H1 (cell line): ENCODE measurements around the gene FES. TPM values are rescaled to one million over a fixed set of nuclear protein-coding genes. Genes with fewer than 3 reads are reported as not detected.

Source experiments
- CTCF ChIA-PET: fragments of 300-600 bp; sonication (Branson Sonifier 250); formaldehyde crosslinking; loops from one replicate; lab custom pipeline; 2021; ENCODE audit not compliant: partially characterized antibody; lab: Charles Lee
- POLR2A ChIA-PET: fragments of 300-600 bp; sonication (Branson Sonifier 250); formaldehyde crosslinking; loops from one replicate; lab custom pipeline; 2021; ENCODE audit warnings: inconsistent platforms; ENCODE audit not compliant: partially characterized antibody; lab: Charles Lee
- DNase-seq, 2 experiments: peaks; one replicate each; pipeline versions ENCODE4 v3.0.0 to v3.0.0-alpha.2; 2010 to 2022; ENCODE audit warnings: low spot score in 2 of 2, low read depth in 1 of 2, mixed read lengths in 1 of 2
- FAIRE-seq: peaks from 2 replicates; lab custom pipeline; 2011; peaks lifted over from hg19 to GRCh38; lab: Jason Lieb, UNC
- H2AFZ ChIP-seq: 2 replicates; pipeline ENCODE4 v1.8.1; 2012; ENCODE audit warnings: low read length, inconsistent platforms
- H2AK5ac ChIP-seq: 2 replicates; pipeline ENCODE4 v1.6.1; 2013; ENCODE audit warnings: low read depth, low read length
- H2BK120ac ChIP-seq: replicated peaks from 2 replicates; pipeline ENCODE3; 2013; ENCODE audit warnings: low read depth, low read length, inconsistent platforms
- H2BK12ac ChIP-seq: 2 replicates; pipeline ENCODE4 v1.6.1; 2013; ENCODE audit warnings: low read depth, low read length
- H2BK15ac ChIP-seq: 2 replicates; pipeline ENCODE4 v1.6.1; 2013; ENCODE audit warnings: low read length
- H2BK20ac ChIP-seq: 2 replicates; pipeline ENCODE4 v1.6.1; 2013; ENCODE audit warnings: low read length
- H2BK5ac ChIP-seq: 2 replicates; pipeline ENCODE4 v1.6.1; 2013; ENCODE audit warnings: low read depth, low read length
- H3K14ac ChIP-seq: 2 replicates; pipeline ENCODE4 v1.6.1; 2013; ENCODE audit warnings: inconsistent platforms; ENCODE audit not compliant: insufficient read length
- H3K18ac ChIP-seq: 2 replicates; pipeline ENCODE4 v1.6.1; 2013; ENCODE audit warnings: low read length; ENCODE audit errors: extremely low read depth
- H3K23ac ChIP-seq: 2 replicates; pipeline ENCODE4 v1.6.1; 2013; ENCODE audit warnings: inconsistent platforms; ENCODE audit not compliant: insufficient read length
- H3K23me2 ChIP-seq: 2 replicates; pipeline ENCODE4 v1.6.1; 2013; ENCODE audit warnings: low read depth, low read length
- H3K27ac ChIP-seq: 2 replicates; pipeline ENCODE4 v1.6.1; 2011; ENCODE audit warnings: low read depth, low read length, inconsistent platforms
- H3K27me3 ChIP-seq, 4 experiments: replicated peaks in 1 of 4; 1 replicate in 1 of 4; 2 replicates in 3 of 4; pipeline versions ENCODE4 v1.6.1 to v1.8.1; 2011 to 2013; ENCODE audit warnings: low read length in 3 of 4, mild to moderate bottlenecking in 3 of 4, inconsistent platforms in 2 of 4, mixed read lengths in 2 of 4, moderate library complexity in 1 of 4; ENCODE audit not compliant: control insufficient read depth in 3 of 4, insufficient read depth in 3 of 4; ENCODE audit errors: extremely low read depth in 1 of 4
- H3K36me3 ChIP-seq, 4 experiments: 2 replicates each; pipeline versions ENCODE4 v1.6.1 to v1.8.1; 2011 to 2013; ENCODE audit warnings: mild to moderate bottlenecking in 4 of 4, low read length in 3 of 4, moderate library complexity in 2 of 4, control low read depth in 1 of 4, inconsistent platforms in 1 of 4; ENCODE audit not compliant: insufficient read depth in 4 of 4, control insufficient read depth in 2 of 4
- H3K4ac ChIP-seq: replicated peaks from 2 replicates; pipeline ENCODE3; 2013; ENCODE audit warnings: low read length, low read depth, mixed read lengths, inconsistent platforms; ENCODE audit not compliant: insufficient read length
- H3K4me1 ChIP-seq, 4 experiments: replicated peaks in 1 of 4; 1 replicate in 1 of 4; 2 replicates in 3 of 4; pipeline versions ENCODE4 v1.6.1 to v1.8.1; 2011 to 2013; ENCODE audit warnings: low read length in 3 of 4, inconsistent platforms in 2 of 4, mixed read lengths in 1 of 4; ENCODE audit not compliant: insufficient read depth in 4 of 4, control insufficient read depth in 3 of 4
- H3K4me2 ChIP-seq, 2 experiments: 2 replicates each; pipeline versions ENCODE4 v1.6.1 to v1.8.1; 2011 to 2013; ENCODE audit warnings: low read depth in 2 of 2, low read length in 2 of 2, control low read depth in 1 of 2, inconsistent platforms in 1 of 2, mild to moderate bottlenecking in 1 of 2; ENCODE audit not compliant: insufficient read depth in 1 of 2
- H3K4me3 ChIP-seq, 4 experiments: fragments of 200-600, 300-600 bp in 1 of 4; sonication (generic), shearing (Covaris generic), sonication (Bioruptor Twin) in 1 of 4; 2 replicates each; pipeline versions ENCODE4 v1.5.1 to v1.8.1; 2011 to 2016; ENCODE audit warnings: low read length in 4 of 4, low read depth in 3 of 4, control low read depth in 2 of 4, inconsistent platforms in 2 of 4, mild to moderate bottlenecking in 2 of 4, mixed read lengths in 1 of 4, moderate library complexity in 1 of 4; ENCODE audit not compliant: insufficient read depth in 2 of 4; ENCODE audit errors: extremely low read depth in 1 of 4
- H3K56ac ChIP-seq: replicated peaks from 2 replicates; pipeline ENCODE3; 2013; ENCODE audit warnings: low read depth, mild to moderate bottlenecking, mixed read lengths, low read length, inconsistent platforms; ENCODE audit not compliant: insufficient read length
- H3K79me1 ChIP-seq: 2 replicates; pipeline ENCODE4 v1.6.1; 2013; ENCODE audit warnings: low read depth, low read length, control low read depth
- H3K79me2 ChIP-seq, 2 experiments: 2 replicates each; pipeline versions ENCODE4 v1.6.1 to v1.8.1; 2012 to 2013; ENCODE audit warnings: low read length in 2 of 2, mild to moderate bottlenecking in 2 of 2, inconsistent platforms in 1 of 2; ENCODE audit not compliant: insufficient read depth in 2 of 2, control insufficient read depth in 1 of 2
- H3K9ac ChIP-seq, 4 experiments: replicated peaks in 1 of 4; 1 replicate in 1 of 4; 2 replicates in 3 of 4; pipeline versions ENCODE4 v1.6.1 to v1.8.1; 2011 to 2013; ENCODE audit warnings: low read depth in 3 of 4, low read length in 3 of 4, control low read depth in 2 of 4, mild to moderate bottlenecking in 2 of 4, moderate library complexity in 2 of 4, inconsistent platforms in 1 of 4; ENCODE audit errors: extremely low read depth in 1 of 4
- H3K9me3 ChIP-seq, 2 experiments: 2 replicates each; pipeline versions ENCODE4 v1.6.1 to v1.8.1; 2012 to 2013; ENCODE audit warnings: mild to moderate bottlenecking in 2 of 2, moderate library complexity in 2 of 2, control low read depth in 1 of 2, inconsistent platforms in 1 of 2, low read depth in 1 of 2, low read length in 1 of 2, mixed read lengths in 1 of 2; ENCODE audit not compliant: insufficient read depth in 2 of 2
- H4K20me1 ChIP-seq, 2 experiments: replicated peaks in 1 of 2; 2 replicates each; pipeline versions ENCODE3 to v1.8.1; 2011 to 2013; ENCODE audit warnings: inconsistent platforms in 2 of 2, low read length in 2 of 2, mild to moderate bottlenecking in 1 of 2; ENCODE audit not compliant: insufficient read depth in 2 of 2, control insufficient read depth in 1 of 2
- H4K5ac ChIP-seq: 2 replicates; pipeline ENCODE4 v1.6.1; 2013; ENCODE audit warnings: low read length, low read depth, mixed read lengths, inconsistent platforms; ENCODE audit not compliant: insufficient read length
- H4K8ac ChIP-seq: 2 replicates; pipeline ENCODE4 v1.8.0; 2013; ENCODE audit warnings: mild to moderate bottlenecking, moderate library complexity, low read length, inconsistent platforms; ENCODE audit not compliant: insufficient read depth; ENCODE audit errors: extremely low read depth
- H4K91ac ChIP-seq: replicated peaks from 2 replicates; pipeline ENCODE3; 2013; ENCODE audit warnings: low read length, mixed read lengths, inconsistent platforms; ENCODE audit not compliant: insufficient read length
- ASH2L ChIP-seq: fragments of 200-600, 300-600 bp; sonication (generic); IDR thresholded peaks from one replicate; pipeline ENCODE4 v1.7.1; 2017; ENCODE audit warnings: low read length
- BCL11A ChIP-seq, 2 experiments: IDR thresholded peaks; one replicate each; pipeline ENCODE4 v1.6.1; 2011; ENCODE audit warnings: low read depth in 2 of 2, low read length in 2 of 2, mild to moderate bottlenecking in 2 of 2
- CEBPB ChIP-seq: IDR thresholded peaks from 2 replicates; pipeline ENCODE4 v1.6.1; 2012; ENCODE audit warnings: low read depth, low read length
- CREB1 ChIP-seq: IDR thresholded peaks from 2 replicates; pipeline ENCODE4 v1.6.1; 2012; ENCODE audit warnings: inconsistent platforms
- EGR1 ChIP-seq: IDR thresholded peaks from 2 replicates; pipeline ENCODE4 v1.6.1; 2011; ENCODE audit warnings: low read depth, low read length, borderline replicate concordance
- GABPA ChIP-seq: IDR thresholded peaks from 2 replicates; pipeline ENCODE4 v1.6.1; 2011; ENCODE audit warnings: mild to moderate bottlenecking, low read length, moderate library complexity, borderline replicate concordance; ENCODE audit not compliant: insufficient read depth
- GTF2F1 ChIP-seq: IDR thresholded peaks from 2 replicates; pipeline ENCODE4 v1.6.1; 2012; ENCODE audit warnings: low read depth, low read length, improper control_type of control experiment, borderline replicate concordance
- PHF8 ChIP-seq: fragments of 200-600 bp; sonication (generic); conservative IDR thresholded peaks from 2 replicates; pipeline ENCODE4 v1.7.1; 2012; ENCODE audit warnings: low read depth, mild to moderate bottlenecking, inconsistent platforms, low read length, moderate library complexity
- SIN3A ChIP-seq, 2 experiments: IDR thresholded peaks in 1 of 2; conservative IDR thresholded peaks in 1 of 2; 2 replicates each; pipeline ENCODE4 v1.6.1; 2011 to 2012; ENCODE audit warnings: low read length in 2 of 2, improper control_type of control experiment in 1 of 2, low read depth in 1 of 2, mild to moderate bottlenecking in 1 of 2
- SP2 ChIP-seq: IDR thresholded peaks from 2 replicates; pipeline ENCODE4 v1.6.1; 2012; ENCODE audit warnings: mild to moderate bottlenecking, low read length, inconsistent platforms
- ZNF274 ChIP-seq: IDR thresholded peaks from 2 replicates; pipeline ENCODE4 v1.7.0; 2012; ENCODE audit warnings: low read length, borderline replicate concordance; ENCODE audit errors: extremely low read depth
- WGBS, 2 experiments: shearing (Covaris generic) in 1 of 2; methylation state at CpG; one replicate each; pipeline versions ENCODE4 v1.1.6 to v1.1.7; 2013 to 2015; ENCODE audit warnings: low lambda C conversion rate in 2 of 2, mixed read lengths in 2 of 2, inconsistent platforms in 1 of 2, low coverage in 1 of 2, missing lambda C conversion rate in 1 of 2; ENCODE audit not compliant: insufficient replicate concordance in 2 of 2, insufficient coverage in 1 of 2, insufficient read length in 1 of 2; ENCODE audit errors: extremely low coverage in 1 of 2, missing lambda C conversion rate in 1 of 2; 5-methylcytosine and 5-hydroxymethylcytosine counted together
- polyA plus RNA-seq, 7 experiments: library from polyadenylated mRNA; depleted of rRNA in 3 of 7; stranded (reverse) in 5 of 7; unstranded in 2 of 7; fragments of >200 nt in 5 of 7; fragments of 200-250 nt in 2 of 7; gene quantifications; 1 replicate in 5 of 7; 2 replicates in 1 of 7; 4 replicates in 1 of 7; pipeline versions ENCODE4 v1.2.1 to v1.2.3, GENCODE V29; 2011 to 2013; ENCODE audit warnings: missing spikeins in 2 of 7, mixed read lengths in 2 of 7
- total RNA-seq: library from RNA; stranded (reverse); fragmentation: NEBNext Ultra II Directional; extraction: Animal tissue kit (Norgen Biotek cat#: 25700); gene quantifications from 2 replicates; pipeline ENCODE4 v1.2.1, GENCODE V29; 2021

Gene FES
- total and polyA plus RNA-seq, 2 of the 8 experiments (the other 6 are each of a cell fraction or from before 2014, with no cell fraction given): 8.5 to 8.6 TPM

DNA sequence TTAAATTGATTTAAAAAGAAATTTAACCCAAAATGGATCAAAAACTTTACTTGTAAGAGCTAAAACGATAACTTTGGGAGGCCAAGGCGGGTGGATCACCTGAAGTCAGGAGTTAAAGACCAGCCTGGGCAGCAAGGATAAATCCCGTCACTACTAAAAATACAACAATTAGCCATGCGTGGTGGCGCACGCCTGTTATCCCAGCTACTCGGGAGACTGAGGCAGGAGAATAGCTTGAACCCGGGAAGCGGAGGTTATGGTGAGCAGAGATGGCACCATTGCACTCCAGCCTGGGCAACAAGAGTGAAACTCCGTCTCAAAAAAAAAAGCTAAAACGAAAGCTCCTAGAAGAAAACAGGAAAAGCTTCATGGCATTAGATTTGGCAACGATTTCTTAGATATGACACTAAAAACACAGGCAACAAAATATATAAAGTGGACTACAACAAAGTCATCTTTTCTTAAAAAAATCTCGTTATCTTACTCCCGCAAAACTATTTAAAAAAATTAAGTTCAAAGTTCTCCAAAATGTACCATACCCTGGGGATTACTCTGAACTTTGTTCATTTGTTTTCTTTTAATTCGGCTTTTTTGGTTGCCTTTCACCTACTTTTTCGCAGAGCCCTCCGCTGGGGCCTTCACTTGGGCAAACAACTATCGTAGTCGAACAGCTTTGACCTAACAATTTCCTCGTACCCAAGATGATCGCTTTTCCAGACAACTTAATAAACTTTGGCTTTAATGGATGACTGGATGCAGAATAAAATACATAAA, 45.1 kb downstream of the FES start:
- Histone ChIP-seq H2BK20ac (no peak overlapping the region), H3K56ac (no peak overlapping the region), H4K5ac (no peak overlapping the region), H3K4me2 (no peak overlapping the region), H2BK120ac (no peak overlapping the region), H3K14ac (no peak overlapping the region), H3K18ac (no peak overlapping the region), H2AK5ac (no peak overlapping the region), H2BK5ac (no peak overlapping the region), H2AFZ (no peak overlapping the region), H4K20me1 (no peaks in the 10 kb centered on the region), H3K79me1 (no peaks in the 10 kb centered on the region; the same call in 1 of the 2 replicates), H4K8ac (no peak overlapping the region), H2BK15ac (no peak overlapping the region), H3K36me3 (no peaks in the 10 kb centered on the region), H2BK12ac (no peak overlapping the region), H3K23me2 (peaks cover under 1% of the 10 kb centered on the region; the same call in 1 of the 2 replicates), H3K79me2 (no peaks in the 10 kb centered on the region), H3K23ac (no peak overlapping the region), H3K4ac (no peak overlapping the region), H3K4me3 (no peak overlapping the region), H3K4me1 (peaks cover 0 to 6% (median 1%) of the 10 kb centered on the region in 4 experiments; a peak in 3 of 7 replicates), H3K9me3 (no peaks in the 10 kb centered on the region), H3K27me3 (0 out of 7 replicates have a peak, but pooled peaks cover 0 to 4% (median 0%) of the 10 kb centered on the region in 4 experiments), H3K9ac (no peak overlapping the region), H4K91ac (no peak overlapping the region), H3K27ac (no peak overlapping the region)
- FAIRE-seq: no peak
- no peak for DNase-seq
- TF ChIP-seq GTF2F1: no peak
- TF ChIP-seq GABPA: no peak
- no peak for TF ChIP-seq SP2
- no peak for TF ChIP-seq ZNF274
- TF ChIP-seq CEBPB: no peak
- TF ChIP-seq SIN3A (conservative IDR thresholded peaks at IDR 0.05 in 1 of 2, IDR thresholded peaks at IDR 0.05 in 1 of 2; ENCODE audit: low read depth in 1 of 2, low read length in 2 of 2): no peak
- TF ChIP-seq PHF8: no peak
- TF ChIP-seq BCL11A (IDR thresholded peaks at IDR 0.05; ENCODE audit: low read depth in 2 of 2, low read length in 2 of 2): no peak
- TF ChIP-seq CREB1: no peak
- TF ChIP-seq EGR1: no peak
- no peak for TF ChIP-seq ASH2L
- ChIA-PET POLR2A (interaction anchor here (0.6 to 1.5 kb wide), 3 partner anchors 9 to 45 kb away, joined by 3 read pairs; partner anchors contain the start of gene FES), CTCF (interaction anchor here (0.5 to 20.7 kb wide), 6 partner anchors 13 to 216 kb away, joined by 3 to 306 read pairs (median 80); partner anchors contain the start of genes FES, MAN2A2 and RCCD1)
- 95 to 100% methylated on average over 2 to 19 of the region's 21 CpGs for WGBS, 2 experiments
